ENCODE data around the gene BORCS5. TPM values are rescaled to one million over a fixed set of nuclear protein-coding genes. Genes with fewer than 3 reads are reported as not detected.
A peak's percentile ranks its signal among the peaks of the same experiment; 100 is the strongest.

Gene BORCS5
- total RNA-seq, 4 donors from 2014 or later = 7.6 to 20.4 (median 10.0) TPM

DNA sequence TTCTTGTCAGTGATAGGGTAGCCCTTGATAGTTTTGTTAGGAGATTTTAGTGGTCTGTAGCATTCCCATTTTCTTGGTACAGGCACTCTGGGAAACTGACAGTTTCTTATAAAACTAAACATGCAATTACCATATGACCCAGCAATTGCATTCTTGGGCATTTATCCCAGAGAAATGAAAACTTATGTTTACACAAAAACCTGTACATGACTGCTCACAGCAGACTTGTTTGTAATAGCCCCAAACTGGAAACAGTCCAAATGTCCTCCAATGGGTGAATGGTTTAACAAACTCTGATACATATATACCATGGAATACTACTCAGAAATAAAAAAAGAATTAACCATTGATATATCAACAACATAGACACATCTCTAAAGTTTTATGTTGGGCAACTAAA, 75.5 kb downstream of the BORCS5 start:
- H3K27me3 ChIP-seq = no peaks in the 10 kb centered on the region
- no peak for TF ChIP-seq CTCF (IDR thresholded peaks at IDR 0.05)
- TF ChIP-seq POLR2A (IDR thresholded peaks at IDR 0.05) = no peak
- no peak overlapping the region for H3K4me3 ChIP-seq
- peaks cover 0 to 60% (median 19%) of the 10 kb centered on the region in 3 donors for H3K4me1 ChIP-seq
- H3K36me3 ChIP-seq = peaks cover 0 to 19% (median 0%) of the 10 kb centered on the region in 3 donors
- intact Hi-C loops (cut with DNase I) = no loop called here
- peak overlapping the region in 2 of 4 donors; percentile 20 to 37 for H3K27ac ChIP-seq
- DNase-seq = no peak
- H3K9me3 ChIP-seq = no peaks in the 10 kb centered on the region

DNA sequence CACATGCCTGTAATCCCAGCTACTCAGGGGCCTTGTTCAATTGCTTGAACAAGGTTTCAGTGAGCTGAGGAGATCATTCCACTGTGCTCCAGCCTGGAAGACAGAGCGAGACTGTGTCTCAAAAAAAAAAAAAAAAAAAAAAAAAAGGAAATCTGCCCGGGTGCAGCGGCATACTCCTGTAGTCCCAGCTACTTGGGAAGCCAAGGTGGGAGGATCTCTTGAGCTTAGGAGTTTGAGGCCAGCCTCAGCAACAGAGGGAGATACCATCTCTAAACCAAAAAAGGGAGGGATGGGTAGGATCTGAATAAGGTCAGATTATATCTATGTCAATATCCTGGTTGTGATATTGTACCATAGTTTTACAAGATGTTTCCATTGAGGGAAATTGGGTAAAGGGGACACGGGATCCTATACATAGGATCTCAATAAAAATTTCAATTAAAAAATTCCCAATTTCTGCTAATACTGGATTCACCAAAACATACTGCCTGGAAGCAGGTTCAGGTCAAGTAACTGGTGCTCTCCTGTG, 76.4 kb downstream of the BORCS5 start:
- WGBS, 2 donors = 55 to 72% methylated on average over 4 of the region's 4 CpGs

DNA sequence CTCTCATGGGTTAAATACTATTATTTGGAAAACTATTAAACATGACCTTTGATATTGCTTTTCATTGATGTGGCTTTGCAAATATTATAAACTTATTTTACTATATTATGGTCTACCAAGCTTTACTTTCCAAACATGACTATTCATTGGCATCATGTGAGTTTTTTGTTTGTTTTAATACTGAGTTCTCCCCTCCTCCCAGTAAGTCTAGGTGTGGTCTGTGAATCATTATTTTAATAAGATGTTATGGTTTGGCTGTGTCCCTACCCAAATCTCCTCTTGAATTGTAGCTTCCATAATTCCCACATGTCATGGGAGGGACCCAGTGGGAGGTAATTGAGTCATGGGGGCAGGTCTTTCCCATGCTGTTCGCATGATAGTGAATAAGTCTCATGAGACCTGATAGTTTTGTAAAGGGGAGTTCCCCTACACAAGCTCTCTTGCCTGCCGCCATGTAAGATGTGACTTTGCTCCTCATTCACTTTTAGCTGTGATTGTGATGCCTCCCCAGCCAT, 80.0 kb downstream of the BORCS5 start:
- no peak overlapping the region for H3K4me3 ChIP-seq
- WGBS, 2 donors = 71 to 95% methylated on average over 2 of the region's 2 CpGs
- no peak overlapping the region for H3K27ac ChIP-seq
- intact Hi-C loops (cut with DNase I) = no loop called here
- H3K36me3 ChIP-seq = peaks cover 0 to 20% (median 0%) of the 10 kb centered on the region in 3 donors
- H3K9me3 ChIP-seq = no peaks in the 10 kb centered on the region
- H3K4me1 ChIP-seq = peaks cover 0 to 55% (median 26%) of the 10 kb centered on the region in 3 donors
- no peak for DNase-seq
- H3K27me3 ChIP-seq = no peaks in the 10 kb centered on the region
- TF ChIP-seq CTCF (IDR thresholded peaks at IDR 0.05) = no peak
- TF ChIP-seq POLR2A (IDR thresholded peaks at IDR 0.05) = no peak

More for the DNA sequence above, 76.4 kb downstream of the BORCS5 start:
- Histone ChIP-seq H3K27me3 (no peaks in the 10 kb centered on the region), H3K9me3 (no peaks in the 10 kb centered on the region), H3K4me1 (peaks cover 0 to 60% (median 19%) of the 10 kb centered on the region in 3 donors), H3K36me3 (peaks cover 0 to 20% (median 0%) of the 10 kb centered on the region in 3 donors), H3K27ac (peak overlapping the region in 1 of 4 donors; percentile 37), H3K4me3 (no peak overlapping the region)
- TF ChIP-seq CTCF (IDR thresholded peaks at IDR 0.05) (no peak), POLR2A (IDR thresholded peaks at IDR 0.05) (no peak)
- intact Hi-C loops (cut with DNase I) = no loop called here
- DNase-seq = no peak

DNA sequence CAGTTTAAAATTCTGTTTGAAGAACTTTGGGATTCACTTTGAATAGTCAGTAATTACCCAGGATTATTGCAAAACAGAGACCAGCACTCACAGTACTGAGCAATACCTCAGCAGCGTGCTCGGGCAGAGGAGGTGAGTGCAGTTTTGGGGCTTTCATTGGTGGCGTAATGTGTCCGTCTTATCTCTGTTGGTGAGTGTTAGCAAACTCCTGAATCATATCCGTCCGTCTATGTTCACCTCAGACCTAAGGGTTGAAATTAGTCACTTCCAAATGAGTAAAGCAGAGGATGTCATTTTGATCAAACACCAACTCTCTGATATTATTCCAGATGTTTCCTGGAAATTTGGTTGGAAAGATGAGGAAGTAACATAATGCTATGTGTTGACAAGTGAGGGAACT, 82.8 kb downstream of the BORCS5 start:
- Histone ChIP-seq H3K36me3 (peaks cover 0 to 20% (median 0%) of the 10 kb centered on the region in 3 donors), H3K9me3 (no peaks in the 10 kb centered on the region), H3K27ac (peak overlapping the region in 1 of 4 donors; percentile 63), H3K4me3 (no peak overlapping the region), H3K4me1 (peaks cover 0 to 55% (median 30%) of the 10 kb centered on the region in 3 donors), H3K27me3 (no peaks in the 10 kb centered on the region)
- WGBS, 2 donors = 26 to 58% methylated on average over 6 of the region's 6 CpGs
- intact Hi-C loops (cut with DNase I) = no loop called here
- DNase-seq = no peak
- no peak for TF ChIP-seq POLR2A (IDR thresholded peaks at IDR 0.05)
- TF ChIP-seq CTCF (IDR thresholded peaks at IDR 0.05) = no peak

GRCh38 chr12:12440784-12441428, 84.0 kb downstream of the BORCS5 start:
- Histone ChIP-seq H3K27me3 (no peaks in the 10 kb centered on the region), H3K4me1 (peaks cover 0 to 60% (median 30%) of the 10 kb centered on the region in 3 donors), H3K27ac (peak overlapping the region in 3 of 4 donors; percentile 25 to 73 (median 36)), H3K9me3 (no peaks in the 10 kb centered on the region), H3K36me3 (peaks cover 0 to 15% (median 0%) of the 10 kb centered on the region in 3 donors), H3K4me3 (no peak overlapping the region)
- no peak for TF ChIP-seq CTCF (IDR thresholded peaks at IDR 0.05)
- no peak for TF ChIP-seq POLR2A (IDR thresholded peaks at IDR 0.05)
- DNase-seq = no peak
- intact Hi-C loops (cut with DNase I) = no loop called here
- 92 to 96% methylated on average over 4 of the region's 4 CpGs for WGBS, 2 donors
